IPS DF 19.7 (cell line): Measurements from ENCODE around the gene NPFFR1.

Source experiments
- DNase-seq: peaks from one replicate; pipeline ENCODE4 v3.0.0-alpha.2; 2013; ENCODE audit warnings: low read depth, low spot score

The NPFFR1 gene

GRCh38 chr10:70315815-70316214, 32.0 kb upstream of the NPFFR1 start:
- no peak for DNase-seq

DNA sequence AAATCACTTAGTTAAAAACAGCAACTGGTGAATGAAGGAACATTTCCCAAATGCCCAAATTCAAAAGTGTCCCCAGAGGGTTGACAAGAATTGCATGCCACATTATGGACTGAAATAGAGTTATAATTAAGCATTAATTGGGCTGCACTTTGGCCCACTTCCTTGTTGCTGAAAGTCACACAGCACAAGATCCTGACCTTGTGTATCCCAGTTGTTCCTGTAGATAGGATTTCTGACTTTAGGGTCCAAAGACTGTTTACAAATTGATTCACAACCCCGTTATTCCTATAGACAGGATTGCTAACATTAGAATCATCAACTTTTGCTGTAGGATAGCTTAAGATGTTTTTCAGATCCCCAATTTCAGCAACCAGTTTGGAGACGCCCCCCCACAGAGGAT, 31.5 kb upstream of the NPFFR1 start:
- DNase-seq, result no peak

DNA sequence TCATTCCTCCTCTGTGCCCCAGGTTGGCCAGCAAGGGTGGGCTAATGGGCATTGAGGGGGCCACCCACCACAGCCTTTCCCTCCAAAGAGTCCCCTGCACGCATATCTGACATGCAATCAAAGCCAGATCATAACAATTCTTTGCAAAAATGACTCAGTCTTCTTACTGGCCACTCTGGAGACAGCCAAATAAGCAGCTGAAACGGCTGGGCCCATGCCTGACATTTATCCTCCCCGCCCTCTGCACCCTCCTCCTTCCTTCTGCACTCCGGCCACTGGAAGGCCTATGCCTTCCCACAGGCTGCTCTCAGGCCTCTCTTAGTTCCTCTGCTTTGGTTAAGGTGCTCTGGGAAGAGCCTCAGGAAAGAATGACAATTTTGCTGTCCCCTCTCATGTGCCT, 29.2 kb upstream of the NPFFR1 start:
- no peak for DNase-seq

- no peak for DNase-seq
These were observed 28.4 kb upstream of the NPFFR1 start for GRCh38 chr10:70312249-70312648.

DNA sequence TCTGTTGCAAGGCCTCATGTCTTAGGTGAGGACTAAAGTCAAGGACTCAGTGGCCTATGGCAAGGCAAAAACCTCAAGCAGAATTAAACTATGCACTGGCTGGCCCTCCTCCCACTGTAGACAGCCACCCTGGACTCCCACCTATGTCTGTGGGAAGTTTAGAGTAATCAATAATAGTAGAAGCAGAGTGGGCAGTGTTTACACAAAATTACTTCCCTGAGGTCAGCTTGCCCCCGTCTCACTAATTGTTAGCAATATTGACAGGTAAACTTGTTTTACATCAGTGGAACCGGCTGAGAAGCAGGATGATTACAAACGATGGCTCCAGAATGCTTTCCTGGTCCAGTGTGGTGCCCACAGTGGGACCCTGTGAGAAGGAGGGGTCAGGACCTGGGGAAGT, 27.9 kb upstream of the NPFFR1 start:
- no peak for DNase-seq

DNA sequence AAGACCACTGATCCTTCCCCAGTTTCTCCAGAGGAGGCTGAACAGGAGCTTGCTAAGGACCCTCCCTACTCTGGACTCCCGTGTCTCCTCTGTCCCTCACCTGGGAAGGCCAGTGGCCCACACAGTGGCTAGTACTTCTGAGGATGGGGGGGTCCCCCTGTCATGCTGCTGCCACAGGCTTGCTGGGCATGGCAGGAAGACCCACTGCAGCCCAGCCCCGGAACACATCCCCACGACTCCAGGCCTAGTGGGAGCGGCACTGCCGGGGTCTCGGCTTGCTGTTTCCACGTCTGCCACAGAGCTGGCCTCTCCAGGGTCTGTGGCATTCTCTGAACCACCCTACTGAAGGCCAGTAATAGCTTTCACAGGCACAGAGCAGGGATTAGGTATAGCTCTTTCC, 25.9 kb upstream of the NPFFR1 start:
- no peak for DNase-seq

- DNase-seq, result no peak
These were observed 24.6 kb upstream of the NPFFR1 start for GRCh38 chr10:70308121-70309060.

GRCh38 chr10:70306886-70307520, 23.2 kb upstream of the NPFFR1 start:
- no peak for DNase-seq

GRCh38 chr10:70306181-70306705, 22.4 kb upstream of the NPFFR1 start:
- DNase-seq, result no peak

GRCh38 chr10:70303730-70304129, 19.9 kb upstream of the NPFFR1 start:
- DNase-seq, result no peak

DNA sequence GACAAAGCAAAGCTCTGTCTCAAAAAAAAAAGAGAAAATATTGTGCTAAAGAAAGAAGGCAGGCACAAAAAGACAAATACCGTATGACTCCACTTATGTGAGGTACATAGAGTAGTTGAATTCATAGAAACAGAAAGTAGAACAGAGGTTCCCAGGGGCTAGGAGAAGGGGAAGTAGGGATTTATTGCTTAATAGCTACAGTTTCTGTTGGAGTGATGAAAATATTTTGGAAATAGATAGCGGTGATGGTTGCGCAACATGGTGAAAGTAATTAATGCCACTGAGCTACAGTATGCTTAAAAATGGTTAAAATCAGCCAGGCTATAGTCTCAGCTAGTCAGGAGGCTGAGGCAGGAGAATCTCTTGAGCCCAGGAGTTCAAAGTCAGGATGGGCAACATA, 18.5 kb upstream of the NPFFR1 start:
- DNase-seq, result no peak

- no peak for DNase-seq
These were observed 17.2 kb upstream of the NPFFR1 start for GRCh38 chr10:70300908-70301597.

DNA sequence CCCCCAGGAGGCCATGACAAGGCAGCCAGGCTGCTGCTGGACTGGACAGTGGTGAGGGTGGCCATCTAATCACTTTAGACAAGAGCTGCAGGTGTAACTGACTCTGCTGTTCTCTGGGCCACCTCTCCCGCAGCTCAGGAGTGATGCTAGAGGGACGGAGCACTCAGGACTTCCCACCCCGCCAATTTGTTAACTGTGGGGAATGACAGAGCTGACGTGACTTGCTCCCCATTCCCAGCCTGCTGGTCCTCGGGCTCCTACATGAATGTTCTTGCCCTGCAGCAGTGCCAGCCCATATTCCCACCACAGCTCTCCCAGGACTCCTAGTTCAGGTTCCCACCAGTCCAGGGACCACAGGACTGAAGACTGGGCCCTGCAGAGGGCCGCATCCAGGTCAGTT, 16.7 kb upstream of the NPFFR1 start:
- no peak for DNase-seq

DNA sequence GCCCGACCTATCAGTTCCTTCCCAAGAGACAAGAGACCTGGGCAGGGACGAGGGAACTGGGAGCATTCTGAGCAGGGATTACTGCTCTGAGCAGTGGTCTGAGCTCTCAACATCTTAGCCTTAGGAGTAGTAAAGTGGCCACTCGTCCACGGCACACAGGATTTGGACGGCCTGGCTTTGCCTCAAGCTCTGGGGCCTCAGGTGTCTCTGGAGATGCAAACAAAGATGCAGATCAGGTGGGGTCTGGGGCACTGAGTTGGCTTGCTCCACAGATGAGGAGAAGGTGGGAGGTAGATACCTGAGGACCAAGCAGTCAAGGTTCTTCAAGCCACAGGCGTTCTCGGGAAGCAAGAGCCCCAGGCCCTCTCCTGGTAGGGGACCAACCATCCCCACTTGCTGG, 16.1 kb upstream of the NPFFR1 start:
- no peak for DNase-seq

GRCh38 chr10:70298393-70298792, 14.6 kb upstream of the NPFFR1 start:
- DNase-seq, result no peak

DNA sequence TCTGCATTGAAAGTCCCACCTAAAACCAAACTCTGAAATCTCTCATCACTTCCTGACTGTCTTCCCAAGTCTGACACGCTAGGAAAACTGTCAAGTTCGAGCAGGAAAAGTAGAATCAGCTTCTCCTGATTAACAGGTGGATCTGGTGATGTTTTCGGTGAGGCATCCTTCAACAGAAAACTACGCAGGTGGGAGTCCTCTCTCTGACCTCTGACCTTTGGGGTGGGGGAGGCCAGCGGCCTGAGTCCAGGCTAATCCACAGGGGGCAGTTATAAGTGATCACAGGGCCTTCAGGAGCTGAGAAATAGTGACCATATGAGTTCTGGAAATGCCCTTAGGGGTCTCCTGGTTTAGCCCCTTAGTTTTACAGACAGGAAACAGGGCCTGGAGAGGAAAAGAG, 13.4 kb upstream of the NPFFR1 start:
- no peak for DNase-seq

GRCh38 chr10:70296406-70296899, 12.6 kb upstream of the NPFFR1 start:
- no peak for DNase-seq

DNA sequence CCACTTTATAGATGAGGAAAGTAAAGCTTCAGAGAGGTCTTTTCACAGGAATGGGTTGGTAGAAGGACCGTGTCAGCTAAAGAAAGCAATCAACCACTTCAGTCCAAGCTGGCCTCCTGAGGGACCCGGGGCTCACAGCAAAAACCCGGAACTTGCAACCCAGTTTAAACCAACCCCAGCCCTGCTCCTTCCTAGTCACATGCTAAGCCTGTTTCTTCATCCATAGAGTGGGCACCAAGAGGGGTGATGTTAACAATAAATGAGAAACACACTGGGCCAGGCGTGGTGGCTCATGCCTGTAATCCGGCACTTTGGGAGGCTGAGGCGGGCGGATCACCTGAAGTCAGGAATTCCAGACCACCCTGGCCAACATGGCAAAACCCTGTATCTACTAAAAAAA, 12.1 kb upstream of the NPFFR1 start:
- DNase-seq, result no peak

DNA sequence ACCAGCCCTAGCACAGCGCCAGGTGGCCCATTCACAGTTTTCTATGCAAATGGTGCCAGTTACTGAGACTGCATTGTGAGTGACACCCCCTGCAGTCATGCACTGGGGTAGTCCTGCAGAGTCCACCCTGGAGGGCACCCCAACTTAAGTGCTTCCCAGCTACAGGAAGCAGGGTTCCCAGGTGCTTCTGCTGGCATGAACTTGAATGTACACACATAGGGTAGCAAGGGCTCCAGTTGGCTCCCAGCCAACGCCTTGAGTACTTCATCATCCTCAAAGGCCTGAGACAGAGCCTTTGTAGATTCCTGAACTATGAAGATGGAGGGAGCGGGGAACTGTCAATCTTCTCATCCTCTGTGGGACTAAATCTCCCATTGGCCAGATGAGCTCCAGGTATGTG, 11.5 kb upstream of the NPFFR1 start:
- no peak for DNase-seq

GRCh38 chr10:70293169-70293843, 9.5 kb upstream of the NPFFR1 start:
- no peak for DNase-seq

GRCh38 chr10:70292004-70292403, 8.2 kb upstream of the NPFFR1 start:
- DNase-seq, result no peak

DNA sequence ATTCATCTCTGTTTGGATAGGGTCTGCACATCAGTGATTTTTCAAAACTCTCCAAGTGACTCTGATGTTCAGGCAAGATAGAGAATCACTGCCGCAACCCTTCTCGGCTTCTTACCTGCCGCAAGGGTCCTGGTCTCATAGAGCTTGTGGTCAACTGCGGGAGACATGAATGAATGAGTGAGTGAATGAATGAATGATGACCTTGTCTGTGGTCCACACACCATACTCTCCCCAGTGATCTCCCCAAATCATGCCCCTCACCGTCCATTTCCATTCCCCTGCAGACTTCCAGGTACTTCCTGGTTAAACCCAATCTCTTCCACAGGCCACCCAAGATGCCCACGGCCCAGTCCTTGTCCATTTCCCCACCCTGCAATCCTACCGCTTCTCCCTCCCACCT, 5.9 kb upstream of the NPFFR1 start:
- no peak for DNase-seq
